ENCODE results near the gene MAP2K2. TPM values are rescaled to one million over a fixed set of nuclear protein-coding genes. Genes with fewer than 3 reads are reported as not detected.

The MAP2K2 gene
- total RNA-seq, 1 experiment from 2014 or later, result 177 TPM

DNA sequence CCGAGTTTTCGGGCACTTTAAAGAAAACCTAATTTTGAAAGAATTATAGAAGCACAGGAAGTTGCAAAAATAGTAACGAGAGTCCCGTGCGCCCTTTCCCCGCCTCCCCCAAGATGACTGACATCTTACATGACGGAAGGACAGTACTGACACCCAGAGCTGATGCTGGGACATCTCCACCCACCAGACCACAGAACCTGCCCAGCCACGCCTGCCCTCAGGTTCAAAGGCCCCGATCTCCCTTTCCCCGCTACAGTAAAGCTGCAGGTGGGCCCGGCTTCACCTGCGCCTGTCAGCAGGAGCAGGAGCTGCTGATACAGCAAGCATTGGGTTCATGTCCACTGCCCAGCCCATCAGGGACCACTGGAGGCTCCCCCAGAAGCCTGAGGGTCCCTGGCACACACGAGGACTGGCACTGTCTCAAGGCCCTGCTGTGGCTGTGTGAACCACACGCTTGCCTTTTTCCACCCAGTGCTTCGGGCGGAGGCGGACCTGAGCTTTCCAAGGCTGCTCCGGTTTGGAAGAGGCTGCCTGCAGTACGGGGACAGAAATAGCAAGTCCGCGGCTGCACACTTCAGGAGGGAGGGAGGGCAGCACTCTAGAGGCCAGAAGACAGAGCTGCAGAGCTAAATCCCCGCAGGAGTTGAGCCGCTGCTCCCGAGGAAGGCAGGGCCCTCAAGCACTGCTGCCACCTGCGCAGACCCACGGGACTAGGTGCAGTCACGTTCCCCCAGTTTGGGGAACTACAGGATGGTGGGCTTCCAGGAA lies 8.7 kb downstream of the MAP2K2 start:
- H3K27ac Mint-ChIP-seq, result no peak overlapping the region
- POLR2A ChIA-PET, result no interaction called here
- H3K27me3 Mint-ChIP-seq (ENCODE audit: low read depth), result no peaks in the 10 kb centered on the region
- TF ChIP-seq, protein P1, sequence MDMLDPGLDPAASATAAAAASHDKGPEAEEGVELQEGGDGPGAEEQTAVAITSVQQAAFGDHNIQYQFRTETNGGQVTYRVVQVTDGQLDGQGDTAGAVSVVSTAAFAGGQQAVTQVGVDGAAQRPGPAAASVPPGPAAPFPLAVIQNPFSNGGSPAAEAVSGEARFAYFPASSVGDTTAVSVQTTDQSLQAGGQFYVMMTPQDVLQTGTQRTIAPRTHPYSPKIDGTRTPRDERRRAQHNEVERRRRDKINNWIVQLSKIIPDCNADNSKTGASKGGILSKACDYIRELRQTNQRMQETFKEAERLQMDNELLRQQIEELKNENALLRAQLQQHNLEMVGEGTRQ (CRISPR knock-in tag; IDR thresholded peaks at IDR 0.05), result no peak
- TF ChIP-seq NFYB (CRISPR knock-in tag; conservative IDR thresholded peaks at IDR 0.05; ENCODE audit: low read depth), result no peak
- TF ChIP-seq, protein P2, sequence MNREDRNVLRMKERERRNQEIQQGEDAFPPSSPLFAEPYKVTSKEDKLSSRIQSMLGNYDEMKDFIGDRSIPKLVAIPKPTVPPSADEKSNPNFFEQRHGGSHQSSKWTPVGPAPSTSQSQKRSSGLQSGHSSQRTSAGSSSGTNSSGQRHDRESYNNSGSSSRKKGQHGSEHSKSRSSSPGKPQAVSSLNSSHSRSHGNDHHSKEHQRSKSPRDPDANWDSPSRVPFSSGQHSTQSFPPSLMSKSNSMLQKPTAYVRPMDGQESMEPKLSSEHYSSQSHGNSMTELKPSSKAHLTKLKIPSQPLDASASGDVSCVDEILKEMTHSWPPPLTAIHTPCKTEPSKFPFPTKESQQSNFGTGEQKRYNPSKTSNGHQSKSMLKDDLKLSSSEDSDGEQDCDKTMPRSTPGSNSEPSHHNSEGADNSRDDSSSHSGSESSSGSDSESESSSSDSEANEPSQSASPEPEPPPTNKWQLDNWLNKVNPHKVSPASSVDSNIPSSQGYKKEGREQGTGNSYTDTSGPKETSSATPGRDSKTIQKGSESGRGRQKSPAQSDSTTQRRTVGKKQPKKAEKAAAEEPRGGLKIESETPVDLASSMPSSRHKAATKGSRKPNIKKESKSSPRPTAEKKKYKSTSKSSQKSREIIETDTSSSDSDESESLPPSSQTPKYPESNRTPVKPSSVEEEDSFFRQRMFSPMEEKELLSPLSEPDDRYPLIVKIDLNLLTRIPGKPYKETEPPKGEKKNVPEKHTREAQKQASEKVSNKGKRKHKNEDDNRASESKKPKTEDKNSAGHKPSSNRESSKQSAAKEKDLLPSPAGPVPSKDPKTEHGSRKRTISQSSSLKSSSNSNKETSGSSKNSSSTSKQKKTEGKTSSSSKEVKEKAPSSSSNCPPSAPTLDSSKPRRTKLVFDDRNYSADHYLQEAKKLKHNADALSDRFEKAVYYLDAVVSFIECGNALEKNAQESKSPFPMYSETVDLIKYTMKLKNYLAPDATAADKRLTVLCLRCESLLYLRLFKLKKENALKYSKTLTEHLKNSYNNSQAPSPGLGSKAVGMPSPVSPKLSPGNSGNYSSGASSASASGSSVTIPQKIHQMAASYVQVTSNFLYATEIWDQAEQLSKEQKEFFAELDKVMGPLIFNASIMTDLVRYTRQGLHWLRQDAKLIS (CRISPR knock-in tag; IDR thresholded peaks at IDR 0.05; ENCODE audit: borderline replicate concordance), result no peak
- no peaks in the 10 kb centered on the region for H3K4me1 Mint-ChIP-seq
- H3K4me3 Mint-ChIP-seq, result no peak overlapping the region
- DNase-seq (ENCODE audit: low spot score) (no peak), ATAC-seq (no peak)
- H3K36me3 Mint-ChIP-seq, result peaks cover 51% of the 10 kb centered on the region
- H3K9me3 Mint-ChIP-seq, result no peaks in the 10 kb centered on the region
- CTCF ChIA-PET, result interaction anchor here (0.6 to 2.6 kb wide), 2 partner anchors 25 to 228 kb away, joined by 3 to 9 read pairs; no protein-coding TSS in a partner anchor

DNA sequence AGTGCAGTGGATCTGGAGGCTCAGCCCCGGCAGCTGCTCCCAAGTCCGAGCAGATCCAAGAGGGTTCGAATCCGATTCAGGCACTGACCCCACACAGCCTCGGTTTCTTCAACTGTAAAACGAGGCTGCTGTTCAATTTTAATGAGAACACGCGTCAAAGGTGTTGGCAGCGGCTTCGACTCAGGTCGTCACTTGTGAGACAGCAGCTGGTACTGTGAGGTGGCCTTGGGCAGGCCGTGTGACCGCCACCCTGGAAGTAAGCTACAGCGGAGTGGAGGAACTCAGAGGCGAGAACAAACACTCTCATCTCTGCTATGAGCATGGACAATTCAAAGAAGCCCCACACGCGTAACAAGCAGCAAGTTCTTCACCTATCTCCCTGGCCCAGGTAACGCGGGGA lies 9.7 kb downstream of the MAP2K2 start:
- no peaks in the 10 kb centered on the region for H3K9me3 Mint-ChIP-seq
- H3K27ac Mint-ChIP-seq, result no peak overlapping the region
- H3K4me1 Mint-ChIP-seq, result no peaks in the 10 kb centered on the region
- no peak for ATAC-seq
- ChIA-PET POLR2A (no interaction called here), CTCF (interaction anchor here (2.6 kb wide), 1 partner anchor 26 kb away, joined by 9 read pairs; no protein-coding TSS in a partner anchor)
- H3K36me3 Mint-ChIP-seq, result peaks cover 57% of the 10 kb centered on the region
- DNase-seq (ENCODE audit: low spot score), result no peak
- H3K27me3 Mint-ChIP-seq (ENCODE audit: low read depth), result no peaks in the 10 kb centered on the region
- H3K4me3 Mint-ChIP-seq, result no peak overlapping the region
- TF ChIP-seq ZNF512 (CRISPR knock-in tag; IDR thresholded peaks at IDR 0.05; ENCODE audit: borderline replicate concordance) (no peak), RELA (CRISPR knock-in tag; IDR thresholded peaks at IDR 0.05; ENCODE audit: borderline replicate concordance) (no peak), NFYB (CRISPR knock-in tag; conservative IDR thresholded peaks at IDR 0.05; ENCODE audit: low read depth) (no peak), ZNF317 (CRISPR knock-in tag; IDR thresholded peaks at IDR 0.05; ENCODE audit: borderline replicate concordance, low read depth) (no peak), ZNF396 (CRISPR knock-in tag; IDR thresholded peaks at IDR 0.05; ENCODE audit: borderline replicate concordance) (no peak), SP1 (CRISPR knock-in tag; conservative IDR thresholded peaks at IDR 0.05) (no peak), GRHL2 (CRISPR knock-in tag; IDR thresholded peaks at IDR 0.05; ENCODE audit: insufficient replicate concordance, severe bottlenecking) (no peak), ATF6 (CRISPR knock-in tag; IDR thresholded peaks at IDR 0.05) (no peak), IRF1 (CRISPR knock-in tag; IDR thresholded peaks at IDR 0.05) (no peak), PREB (CRISPR knock-in tag; IDR thresholded peaks at IDR 0.05; ENCODE audit: borderline replicate concordance) (no peak), ZNF416 (CRISPR knock-in tag; IDR thresholded peaks at IDR 0.05) (no peak), MYBL2 (CRISPR knock-in tag; IDR thresholded peaks at IDR 0.05) (no peak)
- TF ChIP-seq, protein P3, sequence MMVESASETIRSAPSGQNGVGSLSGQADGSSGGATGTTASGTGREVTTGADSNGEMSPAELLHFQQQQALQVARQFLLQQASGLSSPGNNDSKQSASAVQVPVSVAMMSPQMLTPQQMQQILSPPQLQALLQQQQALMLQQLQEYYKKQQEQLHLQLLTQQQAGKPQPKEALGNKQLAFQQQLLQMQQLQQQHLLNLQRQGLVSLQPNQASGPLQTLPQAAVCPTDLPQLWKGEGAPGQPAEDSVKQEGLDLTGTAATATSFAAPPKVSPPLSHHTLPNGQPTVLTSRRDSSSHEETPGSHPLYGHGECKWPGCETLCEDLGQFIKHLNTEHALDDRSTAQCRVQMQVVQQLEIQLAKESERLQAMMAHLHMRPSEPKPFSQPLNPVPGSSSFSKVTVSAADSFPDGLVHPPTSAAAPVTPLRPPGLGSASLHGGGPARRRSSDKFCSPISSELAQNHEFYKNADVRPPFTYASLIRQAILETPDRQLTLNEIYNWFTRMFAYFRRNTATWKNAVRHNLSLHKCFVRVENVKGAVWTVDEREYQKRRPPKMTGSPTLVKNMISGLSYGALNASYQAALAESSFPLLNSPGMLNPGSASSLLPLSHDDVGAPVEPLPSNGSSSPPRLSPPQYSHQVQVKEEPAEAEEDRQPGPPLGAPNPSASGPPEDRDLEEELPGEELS (CRISPR knock-in tag; IDR thresholded peaks at IDR 0.05), result no peak
- TF ChIP-seq, protein P4, sequence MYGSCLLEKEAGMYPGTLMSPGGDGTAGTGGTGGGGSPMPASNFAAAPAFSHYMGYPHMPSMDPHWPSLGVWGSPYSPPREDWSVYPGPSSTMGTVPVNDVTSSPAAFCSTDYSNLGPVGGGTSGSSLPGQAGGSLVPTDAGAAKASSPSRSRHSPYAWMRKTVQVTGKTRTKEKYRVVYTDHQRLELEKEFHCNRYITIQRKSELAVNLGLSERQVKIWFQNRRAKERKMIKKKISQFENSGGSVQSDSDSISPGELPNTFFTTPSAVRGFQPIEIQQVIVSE (CRISPR knock-in tag; IDR thresholded peaks at IDR 0.05; ENCODE audit: borderline replicate concordance), result no peak
- TF ChIP-seq, protein P5, sequence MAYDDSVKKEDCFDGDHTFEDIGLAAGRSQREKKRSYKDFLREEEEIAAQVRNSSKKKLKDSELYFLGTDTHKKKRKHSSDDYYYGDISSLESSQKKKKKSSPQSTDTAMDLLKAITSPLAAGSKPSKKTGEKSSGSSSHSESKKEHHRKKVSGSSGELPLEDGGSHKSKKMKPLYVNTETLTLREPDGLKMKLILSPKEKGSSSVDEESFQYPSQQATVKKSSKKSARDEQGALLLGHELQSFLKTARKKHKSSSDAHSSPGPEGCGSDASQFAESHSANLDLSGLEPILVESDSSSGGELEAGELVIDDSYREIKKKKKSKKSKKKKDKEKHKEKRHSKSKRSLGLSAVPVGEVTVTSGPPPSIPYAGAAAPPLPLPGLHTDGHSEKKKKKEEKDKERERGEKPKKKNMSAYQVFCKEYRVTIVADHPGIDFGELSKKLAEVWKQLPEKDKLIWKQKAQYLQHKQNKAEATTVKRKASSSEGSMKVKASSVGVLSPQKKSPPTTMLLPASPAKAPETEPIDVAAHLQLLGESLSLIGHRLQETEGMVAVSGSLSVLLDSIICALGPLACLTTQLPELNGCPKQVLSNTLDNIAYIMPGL (CRISPR knock-in tag; IDR thresholded peaks at IDR 0.05), result no peak
